SH-SY5Y (cell line): Measurements from ENCODE around the gene SLC6A9.

Source experiments
- GATA2 ChIP-seq: IDR thresholded peaks from 2 replicates; pipeline ENCODE4 v1.6.1; 2011; ENCODE audit warnings: mild to moderate bottlenecking, low read depth, low read length
- GATA3 ChIP-seq: IDR thresholded peaks from 2 replicates; pipeline ENCODE4 v1.6.1; 2011; ENCODE audit warnings: low read depth, mild to moderate bottlenecking, low read length, moderate library complexity

Gene SLC6A9

DNA sequence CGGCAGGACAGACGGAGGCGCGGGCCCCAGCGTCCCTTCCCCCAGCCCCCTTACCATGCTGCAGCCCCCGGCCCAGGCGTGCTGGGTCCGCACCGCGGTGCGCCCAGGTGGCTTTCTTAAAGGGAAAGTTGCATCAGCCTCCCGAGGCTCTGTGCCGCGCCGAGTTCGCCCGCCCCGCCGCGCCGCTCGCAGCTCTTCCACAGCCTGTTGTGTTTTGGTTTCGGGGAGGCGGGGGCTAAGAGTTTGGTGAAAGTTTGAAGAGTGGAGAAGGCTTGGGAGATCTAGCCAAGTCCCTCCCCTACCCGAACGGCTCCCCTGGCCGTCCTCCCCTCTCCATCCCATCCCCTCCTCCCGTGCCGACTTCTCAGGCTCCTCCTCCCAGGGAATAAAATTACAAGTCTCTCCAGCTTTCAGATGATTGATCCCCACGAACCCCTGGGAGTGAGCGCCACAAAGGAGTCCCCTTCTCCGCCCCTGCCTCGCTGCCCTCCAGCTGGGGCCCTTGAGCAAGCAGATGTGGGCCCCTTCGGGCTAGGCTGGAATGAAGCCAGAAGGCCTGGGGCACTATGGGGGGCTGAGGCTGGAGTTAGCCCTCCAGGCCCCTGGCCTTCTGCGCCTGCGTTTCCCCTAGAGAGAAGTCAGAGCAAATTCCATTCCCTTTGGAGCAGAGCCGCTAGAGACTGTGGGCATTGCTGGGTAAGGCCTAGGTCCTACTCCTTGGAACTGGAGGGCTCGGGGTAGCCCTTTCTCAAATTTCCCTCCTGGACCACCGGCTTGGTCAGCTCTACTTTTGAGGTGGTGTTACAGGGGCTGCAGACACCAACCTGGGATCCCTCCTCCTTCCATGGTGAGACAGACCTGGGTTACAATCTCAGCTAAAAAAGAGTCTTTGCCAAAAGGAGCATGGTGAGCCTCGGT, at the start of gene SLC6A9:
TSS of gene SLC6A9 (minus strand) at position 211 of the 918 bp plus-strand sequence. CDS start 7,185 bp downstream, outside the sequence.
- TF ChIP-seq GATA2 (no peak), GATA3 (no peak)

DNA sequence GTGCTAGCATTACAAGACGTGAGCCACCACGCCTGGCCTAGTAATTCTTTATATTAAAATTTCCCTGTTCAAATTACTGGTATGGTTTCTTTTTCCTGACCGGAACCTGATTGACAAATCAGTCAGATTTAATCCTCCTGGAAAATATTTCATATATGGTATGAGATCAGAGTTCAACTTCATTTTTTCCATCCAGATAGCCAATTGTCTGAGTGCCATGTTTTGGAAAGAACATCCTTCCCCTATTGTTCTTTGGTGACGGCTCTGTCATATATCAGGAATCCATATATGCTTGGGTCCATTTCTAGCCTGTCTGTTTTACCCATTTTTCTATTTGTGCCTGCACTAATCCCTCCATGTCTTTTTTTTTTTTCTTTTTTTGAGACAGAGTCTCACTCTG, 48.3 kb upstream of the SLC6A9 start:
- TF ChIP-seq GATA3 (no peak), GATA2 (no peak)

DNA sequence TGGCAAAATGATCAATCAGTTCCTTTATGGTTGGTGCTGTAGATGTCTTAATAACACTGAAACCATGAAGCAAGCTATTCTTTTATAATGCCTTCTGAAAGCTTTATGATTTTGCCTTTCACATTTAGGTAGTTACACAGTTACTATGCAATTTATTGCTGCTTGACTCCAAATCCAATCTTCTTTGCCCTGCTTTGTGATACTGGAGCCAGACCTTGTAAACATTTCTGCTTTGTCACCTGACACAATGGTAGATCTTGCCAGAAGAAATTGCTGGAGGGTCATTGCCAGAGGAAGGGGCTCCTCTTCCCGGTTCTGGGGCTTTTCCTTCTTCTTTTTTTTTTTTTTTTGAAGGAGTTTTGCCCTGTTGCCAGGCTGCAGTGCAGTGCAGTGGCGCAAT, 46.8 kb upstream of the SLC6A9 start:
- TF ChIP-seq GATA3: no peak
- no peak for TF ChIP-seq GATA2

DNA sequence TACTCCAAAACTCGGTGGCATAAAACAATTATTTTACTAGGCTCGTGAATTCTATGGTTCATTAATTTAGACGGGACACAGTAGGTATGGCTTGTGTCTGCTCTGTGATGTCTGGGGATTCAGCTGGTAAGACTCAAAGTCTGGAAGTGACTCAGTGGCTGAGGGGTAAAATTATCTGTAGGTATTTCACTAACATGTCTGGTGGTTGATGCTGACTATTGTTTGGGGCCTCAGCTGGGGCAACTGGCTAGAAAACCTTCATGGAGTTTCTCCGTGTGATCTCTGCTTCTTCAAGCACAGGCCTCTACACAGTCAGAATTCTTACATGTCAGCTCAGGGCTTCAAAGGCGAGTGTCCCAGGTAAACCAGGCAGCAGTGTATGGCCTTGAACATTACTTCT, 46.2 kb upstream of the SLC6A9 start:
- TF ChIP-seq GATA2: no peak
- no peak for TF ChIP-seq GATA3

DNA sequence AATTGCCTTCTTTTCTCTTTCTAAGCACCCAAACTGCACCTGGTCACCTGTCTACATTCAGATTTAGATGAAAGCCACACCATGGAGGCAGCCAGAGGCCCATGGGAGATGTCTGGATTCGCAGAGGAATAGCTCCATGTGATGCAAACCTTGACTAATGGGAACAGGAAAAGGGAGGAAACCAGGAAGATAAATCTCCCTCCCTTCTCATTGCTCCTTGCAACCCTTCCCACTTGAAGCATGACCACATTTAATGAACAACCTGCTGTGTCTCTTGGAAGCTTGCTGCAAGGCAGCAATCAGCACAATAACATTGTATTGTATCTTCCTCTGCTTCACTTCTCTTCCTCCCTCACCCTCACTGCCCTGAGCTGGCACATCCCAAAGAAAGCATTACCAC, 44.8 kb upstream of the SLC6A9 start:
- TF ChIP-seq GATA2 (no peak), GATA3 (no peak)

DNA sequence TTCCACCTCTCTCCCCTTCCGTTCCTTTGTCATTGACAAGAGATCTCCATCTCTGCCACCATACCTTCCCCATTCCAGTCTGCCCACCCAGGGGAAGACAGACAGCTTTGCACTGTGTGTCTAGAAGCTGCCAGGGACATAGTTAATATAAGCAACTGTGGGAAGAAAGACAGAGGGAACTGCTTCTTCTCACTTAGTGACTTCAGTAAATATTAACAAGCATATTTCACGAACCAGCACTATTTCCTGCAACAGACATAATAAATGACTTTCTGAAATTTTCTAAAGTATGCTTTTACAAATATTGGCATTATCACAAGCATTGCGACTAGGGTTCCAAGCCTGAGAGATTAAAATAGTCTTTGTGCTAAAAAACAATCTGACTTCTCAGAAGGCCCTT, 43.2 kb upstream of the SLC6A9 start:
- TF ChIP-seq GATA3 (no peak), GATA2 (no peak)

DNA sequence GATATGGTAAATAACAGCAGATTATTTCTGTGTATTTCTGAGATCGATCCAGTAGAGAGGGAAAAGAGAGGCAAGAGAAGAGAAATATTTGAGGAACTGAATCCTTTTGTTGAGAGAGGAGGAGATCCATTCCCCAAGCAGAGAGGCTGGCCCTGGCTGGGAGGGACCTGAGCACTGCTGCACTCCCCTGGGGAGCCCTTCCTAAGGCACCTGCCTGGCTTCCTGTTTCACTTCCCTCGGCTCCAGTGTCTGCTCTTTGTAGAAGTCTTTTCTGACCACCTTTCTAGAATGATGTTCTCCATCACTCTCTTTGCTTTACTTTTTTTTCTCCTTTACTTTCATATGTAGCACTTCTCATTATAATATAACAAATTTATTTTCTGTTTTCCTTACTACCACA, 42.3 kb upstream of the SLC6A9 start:
- no peak for TF ChIP-seq GATA3
- no peak for TF ChIP-seq GATA2

DNA sequence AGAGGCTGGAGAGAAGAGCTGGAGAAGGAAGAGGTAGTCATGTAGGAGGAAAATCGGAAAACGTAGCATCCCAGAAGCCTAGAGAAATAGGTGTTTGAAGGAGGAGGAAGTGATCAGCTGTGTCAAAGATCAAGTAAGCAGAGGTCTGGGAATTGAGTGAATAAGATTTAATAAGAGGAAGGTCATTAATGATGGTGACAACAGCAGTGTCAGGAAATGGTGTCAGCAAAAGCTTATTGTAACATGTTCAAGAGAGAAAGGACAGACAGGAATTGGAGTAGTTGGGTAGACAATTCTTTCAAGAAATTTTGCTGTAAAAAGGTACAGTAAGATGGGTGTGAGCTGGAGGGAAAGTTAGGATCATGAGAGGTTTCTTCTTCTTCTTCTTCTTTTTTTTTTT, 41.6 kb upstream of the SLC6A9 start:
- TF ChIP-seq GATA3 (no peak), GATA2 (no peak)

DNA sequence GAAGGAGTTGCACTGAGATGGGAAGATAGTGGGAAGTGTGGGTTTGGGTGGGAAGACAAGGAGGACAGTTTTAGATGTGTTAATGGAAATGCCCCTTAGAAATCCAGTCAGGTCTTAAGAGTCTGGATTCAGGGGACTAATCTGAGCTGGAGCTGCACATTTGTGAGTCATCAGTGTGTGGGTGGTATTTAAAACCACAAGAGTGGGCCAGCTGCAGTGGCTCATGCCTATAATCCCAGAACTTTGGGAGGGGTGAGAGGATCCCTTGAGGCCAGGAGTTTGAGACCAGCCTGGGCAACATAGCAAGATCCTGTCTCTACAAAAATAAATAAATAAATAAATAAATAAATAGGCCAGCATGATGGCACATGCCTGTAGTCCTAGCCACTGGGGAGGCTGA, 40.9 kb upstream of the SLC6A9 start:
- TF ChIP-seq GATA2 (no peak), GATA3 (no peak)

DNA sequence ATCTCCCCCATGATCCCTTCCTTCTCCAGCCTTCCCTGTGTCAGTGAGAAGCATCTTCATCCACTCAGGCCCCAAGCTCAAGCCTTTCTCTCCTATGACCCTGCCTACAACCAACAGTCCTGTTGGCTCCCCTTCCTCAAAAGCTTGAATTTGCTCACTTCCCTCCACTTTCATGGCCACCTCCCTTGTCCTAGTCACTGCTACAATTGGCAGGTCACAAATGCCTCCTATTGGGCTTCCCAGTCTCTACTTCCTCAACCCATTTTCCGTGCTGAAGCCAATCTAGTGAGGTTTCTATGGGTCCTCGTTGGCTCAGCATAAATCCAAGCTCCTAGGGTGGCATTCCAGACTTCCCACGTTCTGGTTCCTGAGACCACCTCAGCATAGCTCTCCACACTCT, 40.2 kb upstream of the SLC6A9 start:
- TF ChIP-seq GATA3 (no peak), GATA2 (no peak)

DNA sequence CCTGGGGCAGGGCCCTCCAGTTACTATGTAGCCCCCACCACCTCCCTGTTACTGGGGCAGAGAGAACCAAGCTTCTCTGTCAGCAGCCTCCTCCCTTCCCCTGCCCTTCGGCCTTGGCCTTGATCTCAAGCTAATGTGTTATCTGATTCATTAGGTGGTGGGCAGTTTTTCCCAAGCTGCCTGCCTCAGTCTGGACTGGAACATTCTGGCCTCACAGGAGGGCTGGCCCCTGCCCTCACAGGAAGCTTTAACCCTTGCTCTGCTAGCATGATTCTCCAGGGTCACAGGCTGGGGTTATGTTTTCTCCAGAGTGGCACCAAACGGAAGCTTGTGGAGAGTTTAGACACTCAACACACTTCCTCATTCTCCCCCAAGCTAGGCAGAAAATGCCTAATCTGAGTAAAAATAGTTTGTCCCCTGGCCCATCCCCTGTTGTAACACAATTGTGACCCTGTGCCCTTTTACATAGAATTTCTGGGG, 37.2 kb upstream of the SLC6A9 start:
- TF ChIP-seq GATA3 (no peak), GATA2 (no peak)

DNA sequence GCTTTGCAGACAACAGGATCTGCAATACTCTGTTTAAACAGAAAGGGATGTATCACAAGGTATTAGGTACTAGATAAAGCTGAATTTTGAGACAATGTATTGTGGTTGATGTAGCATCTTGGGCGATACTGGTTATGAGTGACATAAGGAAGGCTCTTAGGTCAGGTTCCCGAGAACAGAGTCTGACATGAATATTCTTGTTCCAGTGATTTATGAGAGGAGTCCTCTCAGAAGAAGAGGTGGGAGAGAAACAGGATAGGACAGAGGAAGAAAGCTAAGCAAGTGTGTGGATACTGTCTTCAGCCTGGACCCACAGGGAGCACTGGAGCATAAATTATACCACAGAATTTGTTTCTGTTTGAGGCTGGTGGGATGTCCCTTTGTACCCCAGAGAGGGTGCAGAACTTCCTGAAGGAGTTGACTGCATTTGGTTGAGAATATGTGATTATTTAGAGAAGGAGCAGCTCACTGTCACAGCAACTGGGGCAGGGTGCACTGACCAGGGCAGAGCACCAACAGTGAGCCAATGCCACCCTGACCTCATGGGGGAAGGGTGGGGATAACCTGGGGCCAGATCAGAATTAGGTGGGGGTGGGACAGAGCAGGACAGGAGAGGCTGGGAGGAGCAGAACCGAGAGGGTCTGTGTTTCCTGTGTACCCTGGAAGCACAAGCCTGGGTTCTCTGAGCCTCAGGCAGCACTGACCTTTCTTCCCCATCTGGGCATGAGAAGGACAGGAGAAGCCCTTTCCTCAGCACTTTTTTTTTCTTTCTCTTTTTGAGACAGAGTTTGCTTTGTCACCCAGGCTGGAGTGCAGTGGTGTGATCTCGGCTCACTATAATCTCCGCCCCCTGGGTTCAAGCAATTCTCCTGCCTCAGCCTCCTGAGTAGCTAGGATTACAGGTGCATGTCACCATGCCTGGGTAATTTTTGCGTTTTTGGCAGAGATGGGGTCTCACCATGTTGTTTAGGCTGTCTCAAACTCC, 36.3 kb upstream of the SLC6A9 start:
- TF ChIP-seq GATA2: no peak
- TF ChIP-seq GATA3: no peak

DNA sequence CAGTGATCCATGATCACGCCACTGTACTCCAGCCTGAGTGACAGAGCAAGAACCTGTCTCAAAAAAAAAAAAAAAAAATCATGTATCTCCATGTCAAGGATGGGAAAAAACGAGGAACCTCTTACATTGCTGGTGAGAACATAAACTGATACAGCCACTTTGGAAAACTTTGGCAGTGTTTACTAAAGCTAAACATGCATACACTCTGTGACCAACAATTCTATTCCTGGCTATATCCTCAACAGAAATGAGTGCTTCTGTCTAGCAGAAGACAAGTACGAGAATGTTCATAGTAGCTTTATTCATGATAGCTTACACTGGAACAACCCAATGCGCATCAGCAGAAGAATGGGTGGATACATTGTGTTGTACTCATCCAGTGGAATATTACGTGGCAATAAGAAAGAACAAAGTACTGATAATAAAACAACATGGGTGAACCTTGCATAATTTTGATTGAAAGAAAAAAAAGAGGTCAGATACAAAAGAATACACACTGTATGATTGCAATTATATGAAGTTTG, 31.5 kb upstream of the SLC6A9 start:
- TF ChIP-seq GATA2 (no peak), GATA3 (no peak)

DNA sequence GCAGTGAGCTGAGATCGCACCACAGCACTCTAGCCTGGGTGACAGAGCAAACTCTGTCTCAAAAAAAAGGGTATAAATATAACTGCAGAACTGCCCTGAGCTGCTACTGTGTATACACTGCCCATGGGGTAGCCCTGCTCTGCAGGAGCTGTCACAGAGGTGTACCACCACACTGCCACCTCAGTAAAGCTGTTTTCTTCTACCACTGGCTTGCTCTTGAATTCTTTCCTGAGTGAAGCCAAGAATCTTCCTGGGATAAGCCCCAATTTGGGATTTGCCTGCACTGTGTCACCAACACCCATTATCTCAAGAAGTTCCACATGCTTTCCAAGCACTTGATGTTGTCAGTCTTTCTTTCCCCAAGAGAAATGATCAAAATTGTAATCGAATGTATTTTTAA, 30.6 kb upstream of the SLC6A9 start:
- TF ChIP-seq GATA3 (no peak), GATA2 (no peak)
